H9 (cell line): ENCODE data around the gene TRPM2. TPM values are rescaled to one million over a fixed set of nuclear protein-coding genes. Genes with fewer than 3 reads are reported as not detected.

Experiments used
- DNase-seq: peaks from one replicate; pipeline ENCODE4 v3.0.0-alpha.2; 2017
- H2AFZ ChIP-seq: one replicate; pipeline ENCODE4 v1.6.1; 2013; ENCODE audit warnings: mild to moderate bottlenecking, low read length, control low read depth, moderate library complexity
- H2AK5ac ChIP-seq: 2 replicates; pipeline ENCODE4 v1.6.1; 2013; ENCODE audit warnings: low read length, control low read depth, mixed read lengths; ENCODE audit not compliant: insufficient read length
- H2BK120ac ChIP-seq: one replicate; pipeline ENCODE4 v1.6.1; 2013; ENCODE audit warnings: low read depth, mild to moderate bottlenecking, low read length, control low read depth, inconsistent platforms; ENCODE audit not compliant: poor library complexity, severe bottlenecking
- H2BK12ac ChIP-seq: 2 replicates; pipeline ENCODE4 v1.6.1; 2013; ENCODE audit warnings: low read length, control low read depth, mixed read lengths, low read depth; ENCODE audit not compliant: insufficient read length
- H2BK15ac ChIP-seq: 2 replicates; pipeline ENCODE4 v1.6.1; 2013; ENCODE audit warnings: low read depth, low read length, control low read depth
- H2BK20ac ChIP-seq: one replicate; pipeline ENCODE4 v1.6.1; 2013; ENCODE audit warnings: low read depth, mild to moderate bottlenecking, low read length, control low read depth, inconsistent platforms; ENCODE audit not compliant: poor library complexity, severe bottlenecking
- H2BK5ac ChIP-seq: 2 replicates; pipeline ENCODE4 v1.6.1; 2013; ENCODE audit warnings: low read length, control low read depth, mixed read lengths; ENCODE audit not compliant: insufficient read length
- H3K14ac ChIP-seq: 2 replicates; pipeline ENCODE4 v1.6.1; 2013; ENCODE audit warnings: low read length, control low read depth; ENCODE audit not compliant: insufficient read depth
- H3K18ac ChIP-seq: 2 replicates; pipeline ENCODE4 v1.6.1; 2013; ENCODE audit warnings: low read depth, mild to moderate bottlenecking, mixed read lengths, low read length, control low read depth; ENCODE audit not compliant: insufficient read length
- H3K23ac ChIP-seq: 2 replicates; pipeline ENCODE4 v1.6.1; 2013; ENCODE audit warnings: low read length, control low read depth, mixed read lengths, low read depth; ENCODE audit not compliant: insufficient read length
- H3K23me2 ChIP-seq: 2 replicates; pipeline ENCODE4 v1.6.1; 2013; ENCODE audit warnings: low read depth, mild to moderate bottlenecking, mixed read lengths, low read length, control low read depth; ENCODE audit not compliant: insufficient read length, poor library complexity, severe bottlenecking
- H3K27ac ChIP-seq: 2 replicates; pipeline ENCODE4 v1.5.1; 2013; ENCODE audit warnings: low read length, control low read depth, mixed read lengths, low read depth; ENCODE audit not compliant: insufficient read length
- H3K27me3 ChIP-seq: 2 replicates; pipeline ENCODE4 v1.6.1; 2013; ENCODE audit warnings: low read length, control low read depth, inconsistent platforms; ENCODE audit not compliant: insufficient read depth
- H3K4ac ChIP-seq: 2 replicates; pipeline ENCODE4 v1.6.1; 2013; ENCODE audit warnings: low read depth, mild to moderate bottlenecking, control low read depth, inconsistent platforms, low read length, moderate library complexity
- H3K4me1 ChIP-seq: 2 replicates; pipeline ENCODE4 v1.6.1; 2013; ENCODE audit warnings: low read length, control low read depth, inconsistent platforms; ENCODE audit not compliant: insufficient read depth
- H3K4me2 ChIP-seq: 2 replicates; pipeline ENCODE4 v1.6.1; 2013; ENCODE audit warnings: low read length, control low read depth, mixed read lengths; ENCODE audit not compliant: insufficient read length, insufficient read depth
- H3K56ac ChIP-seq: 2 replicates; pipeline ENCODE4 v1.6.1; 2013; ENCODE audit warnings: low read depth, mild to moderate bottlenecking, mixed read lengths, low read length, control low read depth; ENCODE audit not compliant: insufficient read length
- H3K79me1 ChIP-seq: 2 replicates; pipeline ENCODE4 v1.6.1; 2013; ENCODE audit warnings: low read depth, mild to moderate bottlenecking, moderate library complexity, low read length, control low read depth, inconsistent platforms; ENCODE audit not compliant: insufficient read depth, poor library complexity, severe bottlenecking
- H3K79me2 ChIP-seq: 2 replicates; pipeline ENCODE4 v1.6.1; 2013; ENCODE audit warnings: low read length, control low read depth, inconsistent platforms; ENCODE audit not compliant: insufficient read depth
- H3K9ac ChIP-seq: 2 replicates; pipeline ENCODE4 v1.6.1; 2013; ENCODE audit warnings: low read length, control low read depth, mixed read lengths; ENCODE audit not compliant: insufficient read length; ENCODE audit errors: extremely low read depth
- H3K9me3 ChIP-seq: one replicate; pipeline ENCODE4 v1.6.1; 2013; ENCODE audit warnings: low read depth, low read length, inconsistent platforms; ENCODE audit not compliant: control insufficient read depth
- H3T11ph ChIP-seq: one replicate; pipeline ENCODE4 v1.6.1; 2013; ENCODE audit warnings: mild to moderate bottlenecking, low read length, control low read depth, inconsistent platforms
- H4K20me1 ChIP-seq: one replicate; pipeline ENCODE4 v1.6.1; 2013; ENCODE audit not compliant: control insufficient read depth, insufficient read length, insufficient read depth
- H4K5ac ChIP-seq: 2 replicates; pipeline ENCODE4 v1.6.1; 2013; ENCODE audit warnings: low read depth, mild to moderate bottlenecking, mixed read lengths, low read length, control low read depth; ENCODE audit not compliant: insufficient read length
- H4K8ac ChIP-seq: replicated peaks from 2 replicates; pipeline ENCODE4 v1.6.1; 2013; ENCODE audit warnings: low read length, control low read depth, mixed read lengths, low read depth; ENCODE audit not compliant: insufficient read length
- H4K91ac ChIP-seq: 2 replicates; pipeline ENCODE4 v1.6.1; 2013; ENCODE audit warnings: low read depth, mild to moderate bottlenecking, moderate library complexity, mixed read lengths, low read length, control low read depth; ENCODE audit not compliant: insufficient read length
- H3K27ac Mint-ChIP-seq, 3 experiments: 2 replicates in 2 of 3; 3 replicates in 1 of 3; pipeline ENCODE4 v1.8.0; 2020 to 2021; ENCODE audit warnings: mixed read lengths in 3 of 3, mild to moderate bottlenecking in 1 of 3, moderate library complexity in 1 of 3
- H3K27me3 Mint-ChIP-seq: 2 replicates; pipeline ENCODE4 v1.8.0; 2021; ENCODE audit warnings: low read depth, mild to moderate bottlenecking, moderate library complexity, mixed read lengths
- H3K36me3 Mint-ChIP-seq, 3 experiments: 2 replicates in 2 of 3; 3 replicates in 1 of 3; pipeline ENCODE4 v1.8.0; 2020 to 2021; ENCODE audit warnings: low read depth in 3 of 3, mixed read lengths in 3 of 3; ENCODE audit not compliant: insufficient read depth in 1 of 3
- H3K4me1 Mint-ChIP-seq, 2 experiments: 2 replicates each; pipeline ENCODE4 v1.8.0; 2020; ENCODE audit warnings: mixed read lengths in 2 of 2
- H3K4me3 Mint-ChIP-seq, 2 experiments: 2 replicates in 1 of 2; 3 replicates in 1 of 2; pipeline ENCODE4 v1.8.0; 2020 to 2021; ENCODE audit warnings: mild to moderate bottlenecking in 2 of 2, mixed read lengths in 2 of 2, moderate library complexity in 1 of 2
- H3K9me3 Mint-ChIP-seq, 2 experiments: 2 replicates in 1 of 2; 3 replicates in 1 of 2; pipeline ENCODE4 v1.8.0; 2020; ENCODE audit warnings: mild to moderate bottlenecking in 2 of 2, mixed read lengths in 2 of 2, moderate library complexity in 1 of 2
- CTCF ChIP-seq: fragments of 200-600 bp; sonication (generic); conservative IDR thresholded peaks from 3 replicates; pipeline ENCODE4 v1.8.0; 2021; ENCODE audit warnings: antibody characterized with exemption, mild to moderate bottlenecking
- WGBS: extraction: QIAGEN DNeasy Blood & Tissue Kit; methylation state at CpG from one replicate; pipeline ENCODE4 v1.1.7; 2013; ENCODE audit warnings: missing lambda C conversion rate, low lambda C conversion rate, mixed read lengths; ENCODE audit not compliant: insufficient read length; ENCODE audit errors: extremely low coverage; 5-methylcytosine and 5-hydroxymethylcytosine counted together
- total RNA-seq: library from RNA; stranded (reverse); gene quantifications from 2 replicates; pipeline ENCODE4 v1.2.1, GENCODE V29; 2021

TRPM2 gene
- total RNA-seq, 1 experiment from 2014 or later = 0.68 TPM

- H3K14ac ChIP-seq = no peak overlapping the region; the same call in 1 of the 2 replicates
- no peaks in the 10 kb centered on the region for H4K20me1 ChIP-seq
- peaks cover 8 to 27% (median 25%) of the 10 kb centered on the region in 3 experiments for H3K36me3 Mint-ChIP-seq
- H3K9ac ChIP-seq = no peak overlapping the region
- H3K23me2 ChIP-seq = no peaks in the 10 kb centered on the region
- no peak overlapping the region for H4K91ac ChIP-seq
- no peaks in the 10 kb centered on the region for H3K9me3 Mint-ChIP-seq
- H3K56ac ChIP-seq = no peak overlapping the region
- H2AFZ ChIP-seq = no peak overlapping the region
- DNase-seq = no peak
- H3K27me3 ChIP-seq = no peaks in the 10 kb centered on the region
- no peak overlapping the region for H3K4me2 ChIP-seq
- H4K8ac ChIP-seq = no peak overlapping the region
- H2BK120ac ChIP-seq = no peak overlapping the region
- H3K4ac ChIP-seq = no peak overlapping the region
- no peak overlapping the region for H3K27ac Mint-ChIP-seq
- H2AK5ac ChIP-seq = no peak overlapping the region
- no peak overlapping the region for H3K27ac ChIP-seq
- H3K79me2 ChIP-seq = no peaks in the 10 kb centered on the region
- H2BK5ac ChIP-seq = no peak overlapping the region
- no peak overlapping the region for H4K5ac ChIP-seq
- no peak for TF ChIP-seq CTCF
- H3K18ac ChIP-seq = no peak overlapping the region
- H3K4me3 Mint-ChIP-seq = no peak overlapping the region
- H3T11ph ChIP-seq = no peak overlapping the region
- H2BK20ac ChIP-seq = no peak overlapping the region
- H3K27me3 Mint-ChIP-seq = no peaks in the 10 kb centered on the region
- WGBS = no CpG with 5 or more reads among the region's 11 CpGs
- H2BK12ac ChIP-seq = no peak overlapping the region
- no peaks in the 10 kb centered on the region for H3K4me1 Mint-ChIP-seq
- H3K9me3 ChIP-seq = no peaks in the 10 kb centered on the region
- no peaks in the 10 kb centered on the region for H3K79me1 ChIP-seq
- no peak overlapping the region for H2BK15ac ChIP-seq
- no peaks in the 10 kb centered on the region for H3K4me1 ChIP-seq
- no peak overlapping the region for H3K23ac ChIP-seq
Measured at GRCh38 chr21:44314561-44314960, 38.9 kb upstream of the TRPM2 start.
